SU-DHL-6 (cell line): Measurements from ENCODE around the gene CRADD.

Source experiments
- EZH2phosphoT487 ChIP-seq: fragments of 200-600 bp; sonication (generic), shearing (Covaris generic); conservative IDR thresholded peaks from 2 replicates; pipeline ENCODE4 v1.6.1; 2018; ENCODE audit warnings: mild to moderate bottlenecking, antibody characterized with exemption, low read length, moderate library complexity, mixed read lengths
- TF ChIP-seq, protein P1 (sequence below): fragments of 200-600 bp; sonication (generic); IDR thresholded peaks from one replicate; pipeline ENCODE4 v1.5.1; 2017; ENCODE audit warnings: antibody characterized with exemption, mild to moderate bottlenecking, low read length, moderate library complexity; ENCODE audit not compliant: insufficient read depth, poor library complexity, severe bottlenecking

DNA sequence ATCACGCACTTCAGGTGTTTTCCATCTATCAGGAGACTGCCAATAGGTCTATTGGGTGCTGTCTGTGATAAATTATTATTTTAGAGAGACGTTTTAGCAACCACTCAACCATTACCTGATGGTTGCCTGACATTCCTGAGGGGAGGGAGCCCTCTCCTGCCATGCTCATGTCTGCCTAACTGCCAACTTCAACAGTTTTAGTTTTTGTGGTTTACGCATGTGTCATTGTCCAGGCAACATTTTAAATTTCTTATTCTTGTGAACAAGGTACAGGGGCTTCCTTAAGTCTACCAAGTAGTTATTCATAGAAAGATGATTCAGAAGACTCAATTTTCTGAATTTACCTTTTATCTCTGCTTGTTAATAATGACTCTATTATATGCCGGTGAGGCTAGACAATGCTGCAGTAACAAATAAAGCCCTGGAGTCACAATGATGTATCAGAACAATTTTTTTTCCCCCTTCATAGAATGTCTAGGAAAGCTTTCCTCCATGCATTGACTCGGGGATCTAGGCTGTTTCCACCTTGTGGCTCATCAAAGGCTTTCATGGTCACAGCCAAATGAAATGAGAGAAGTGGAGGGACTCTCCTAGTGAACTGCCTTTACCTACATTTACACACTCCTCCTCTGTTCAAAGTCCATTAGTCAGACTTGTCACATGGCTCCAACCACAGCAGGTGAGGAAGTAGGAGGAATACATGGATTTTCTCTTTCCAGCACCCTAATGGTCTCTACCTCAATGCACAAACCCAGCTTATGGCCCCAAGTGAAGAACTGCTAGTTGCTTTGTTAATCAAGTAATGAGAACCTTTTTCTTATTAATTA is 225.8 kb downstream of the CRADD start:
- TF ChIP-seq, protein P1, sequence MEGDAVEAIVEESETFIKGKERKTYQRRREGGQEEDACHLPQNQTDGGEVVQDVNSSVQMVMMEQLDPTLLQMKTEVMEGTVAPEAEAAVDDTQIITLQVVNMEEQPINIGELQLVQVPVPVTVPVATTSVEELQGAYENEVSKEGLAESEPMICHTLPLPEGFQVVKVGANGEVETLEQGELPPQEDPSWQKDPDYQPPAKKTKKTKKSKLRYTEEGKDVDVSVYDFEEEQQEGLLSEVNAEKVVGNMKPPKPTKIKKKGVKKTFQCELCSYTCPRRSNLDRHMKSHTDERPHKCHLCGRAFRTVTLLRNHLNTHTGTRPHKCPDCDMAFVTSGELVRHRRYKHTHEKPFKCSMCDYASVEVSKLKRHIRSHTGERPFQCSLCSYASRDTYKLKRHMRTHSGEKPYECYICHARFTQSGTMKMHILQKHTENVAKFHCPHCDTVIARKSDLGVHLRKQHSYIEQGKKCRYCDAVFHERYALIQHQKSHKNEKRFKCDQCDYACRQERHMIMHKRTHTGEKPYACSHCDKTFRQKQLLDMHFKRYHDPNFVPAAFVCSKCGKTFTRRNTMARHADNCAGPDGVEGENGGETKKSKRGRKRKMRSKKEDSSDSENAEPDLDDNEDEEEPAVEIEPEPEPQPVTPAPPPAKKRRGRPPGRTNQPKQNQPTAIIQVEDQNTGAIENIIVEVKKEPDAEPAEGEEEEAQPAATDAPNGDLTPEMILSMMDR: no peak
- no peak for TF ChIP-seq EZH2phosphoT487
